ENCODE data around the gene HDAC1.

The HDAC1 gene

DNA sequence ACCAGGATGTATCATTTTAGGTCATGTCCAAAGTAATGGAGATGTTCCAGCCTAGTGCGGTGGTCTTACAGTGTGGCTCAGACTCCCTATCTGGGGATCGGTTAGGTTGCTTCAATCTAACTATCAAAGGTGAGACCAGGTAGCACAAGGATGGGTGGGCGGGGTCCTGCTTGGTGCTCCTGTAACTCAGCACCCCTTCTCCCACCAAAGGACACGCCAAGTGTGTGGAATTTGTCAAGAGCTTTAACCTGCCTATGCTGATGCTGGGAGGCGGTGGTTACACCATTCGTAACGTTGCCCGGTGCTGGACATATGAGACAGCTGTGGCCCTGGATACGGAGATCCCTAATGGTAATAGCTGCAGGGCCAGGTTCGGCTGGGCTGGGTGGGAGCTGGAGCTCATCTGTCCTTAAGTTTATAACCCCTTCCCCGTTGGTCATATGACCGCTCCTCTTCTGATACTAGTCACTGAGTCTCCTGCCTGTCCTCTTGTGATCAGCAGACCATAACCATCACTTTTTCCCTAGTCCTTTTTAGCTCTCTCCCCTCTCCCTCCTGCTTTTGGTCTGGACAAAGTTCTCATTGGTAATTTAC lies 38.8 kb downstream of the HDAC1 start:
- no peak for DNase-seq

GRCh38 chr1:32331549-32331948 lies 39.7 kb downstream of the HDAC1 start:
- DNase-seq, result no peak

DNA sequence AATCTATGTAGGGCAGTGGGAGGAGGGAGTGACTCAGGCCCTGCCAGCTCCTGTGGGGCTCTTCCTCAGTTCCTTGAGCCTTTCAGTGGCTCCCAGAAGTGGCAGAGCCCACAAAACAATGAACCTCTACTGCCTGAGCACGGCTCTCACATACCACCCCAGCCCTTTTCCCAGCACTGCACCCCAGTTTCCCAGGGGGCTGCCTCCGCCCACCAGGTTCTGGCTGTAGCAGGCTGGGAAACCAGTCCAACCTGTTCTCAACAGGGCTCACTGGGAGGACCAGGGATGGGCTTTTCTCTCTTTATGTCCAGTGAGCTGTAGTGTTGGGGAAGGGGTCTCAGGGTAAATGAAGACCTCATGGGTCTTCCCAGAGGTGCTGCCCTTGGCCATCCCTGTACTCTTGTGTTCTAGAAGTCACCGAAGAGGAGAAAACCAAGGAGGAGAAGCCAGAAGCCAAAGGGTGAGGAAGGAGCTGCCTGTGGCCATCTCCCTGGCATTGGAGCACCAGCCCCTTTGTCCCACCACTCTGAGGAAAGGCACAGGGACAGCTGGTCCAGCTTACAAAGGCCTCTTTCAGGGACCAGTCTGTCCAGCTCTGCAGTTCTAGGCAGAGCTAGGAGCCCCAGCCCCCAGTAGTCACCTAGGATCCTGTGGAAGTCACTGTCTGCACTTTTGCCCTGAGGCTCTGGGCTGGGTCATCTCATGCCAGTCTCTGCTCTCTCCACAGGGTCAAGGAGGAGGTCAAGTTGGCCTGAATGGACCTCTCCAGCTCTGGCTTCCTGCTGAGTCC lies 40.6 kb downstream of the HDAC1 start:
- no peak for DNase-seq

DNA sequence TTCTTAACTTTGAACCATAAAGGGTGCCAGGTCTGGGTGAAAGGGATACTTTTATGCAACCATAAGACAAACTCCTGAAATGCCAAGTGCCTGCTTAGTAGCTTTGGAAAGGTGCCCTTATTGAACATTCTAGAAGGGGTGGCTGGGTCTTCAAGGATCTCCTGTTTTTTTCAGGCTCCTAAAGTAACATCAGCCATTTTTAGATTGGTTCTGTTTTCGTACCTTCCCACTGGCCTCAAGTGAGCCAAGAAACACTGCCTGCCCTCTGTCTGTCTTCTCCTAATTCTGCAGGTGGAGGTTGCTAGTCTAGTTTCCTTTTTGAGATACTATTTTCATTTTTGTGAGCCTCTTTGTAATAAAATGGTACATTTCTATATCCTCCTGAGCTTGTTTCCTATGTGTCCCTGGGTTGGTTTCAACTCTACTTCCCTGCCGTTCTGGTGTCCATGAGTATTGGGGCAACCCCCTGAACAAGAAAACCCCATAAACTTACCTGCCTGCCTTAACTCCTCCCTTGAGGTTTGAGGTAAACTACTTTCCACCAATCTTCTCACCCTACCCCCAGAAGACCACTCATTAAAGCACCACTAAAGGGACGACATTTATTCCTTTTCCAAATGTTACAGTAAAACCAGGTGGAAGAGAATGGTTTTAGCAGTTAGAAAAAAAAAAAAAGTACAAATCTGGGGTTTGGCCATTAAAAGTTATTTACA lies 41.5 kb downstream of the HDAC1 start:
- DNase-seq, result no peak

DNA sequence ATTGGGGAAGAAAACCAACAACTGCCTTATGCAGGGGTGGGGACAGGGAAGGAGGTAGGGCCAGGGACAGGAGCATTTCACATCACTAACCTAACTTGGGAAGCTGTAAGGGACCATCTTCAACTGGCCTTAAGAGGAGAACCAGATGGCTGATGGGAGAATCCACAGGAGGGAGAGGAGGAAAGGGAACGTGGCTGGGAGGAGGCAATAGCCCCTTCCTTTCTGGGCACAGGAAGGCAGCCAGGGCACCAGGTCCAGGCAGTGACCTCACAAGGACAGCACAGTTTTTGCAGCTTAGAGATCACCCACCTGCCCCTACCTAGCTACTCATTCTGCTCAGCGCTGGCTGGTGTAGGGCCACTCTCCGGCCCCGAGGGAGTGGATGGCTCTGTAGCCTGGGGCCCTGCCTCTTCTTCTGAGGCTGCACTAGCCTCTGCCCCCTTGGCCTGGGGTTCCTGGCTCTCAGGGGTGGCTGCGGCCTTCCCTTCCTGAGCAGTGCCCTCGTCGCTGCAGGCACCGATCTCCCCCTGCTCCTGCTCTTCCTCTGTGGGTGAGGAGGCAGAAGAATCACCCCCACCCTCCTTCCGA lies 42.5 kb downstream of the HDAC1 start:
- no peak for DNase-seq

DNA sequence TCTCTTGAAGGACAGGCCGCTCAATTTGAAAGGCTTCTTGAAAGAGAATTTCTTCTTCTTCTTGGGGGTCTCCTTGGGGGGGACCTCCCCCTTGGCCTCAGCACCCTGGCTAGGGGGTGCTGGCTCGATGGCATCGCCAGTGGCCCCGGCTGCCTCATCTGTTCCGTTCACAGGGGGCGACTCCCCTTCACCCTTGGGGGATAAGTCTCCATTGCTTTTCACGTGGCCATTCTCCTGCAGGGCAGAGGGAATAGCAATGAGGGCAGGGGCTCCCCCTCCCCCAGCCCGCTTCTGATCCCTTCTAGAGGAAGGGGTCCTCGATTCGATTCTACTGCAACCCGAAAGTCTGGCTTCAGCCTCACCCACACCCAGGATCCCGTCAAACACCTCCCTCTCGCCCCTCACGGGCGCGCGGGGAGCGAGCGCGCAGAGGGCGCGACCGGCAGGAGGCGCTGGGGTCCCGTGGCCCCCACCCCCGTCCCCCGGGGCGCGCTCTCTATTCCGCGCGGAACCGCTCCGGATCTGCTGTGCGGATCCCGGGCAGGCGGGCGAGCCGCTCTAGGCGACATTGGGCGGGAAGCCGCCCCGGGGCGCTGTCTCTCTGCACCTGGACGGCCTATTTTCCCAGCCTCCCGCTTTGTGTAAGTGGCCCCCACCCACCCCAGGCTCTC lies 43.1 kb downstream of the HDAC1 start:
- DNase-seq, result peak; percentile 67 to 71

DNA sequence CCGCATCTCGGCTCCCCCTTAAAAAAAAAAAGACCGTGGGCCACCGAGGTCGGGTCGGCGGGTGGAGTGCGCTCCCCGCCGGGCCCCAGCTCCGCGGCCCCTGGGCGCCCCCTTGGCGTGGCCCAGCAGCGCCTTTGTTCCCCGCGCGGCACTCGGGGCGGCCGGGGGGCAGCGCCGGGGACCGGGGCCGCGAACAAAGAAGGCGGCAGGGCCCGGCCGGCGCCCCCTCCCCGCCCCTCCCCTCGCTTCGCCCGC lies 43.6 kb downstream of the HDAC1 start:
- DNase-seq, result no peak

DNA sequence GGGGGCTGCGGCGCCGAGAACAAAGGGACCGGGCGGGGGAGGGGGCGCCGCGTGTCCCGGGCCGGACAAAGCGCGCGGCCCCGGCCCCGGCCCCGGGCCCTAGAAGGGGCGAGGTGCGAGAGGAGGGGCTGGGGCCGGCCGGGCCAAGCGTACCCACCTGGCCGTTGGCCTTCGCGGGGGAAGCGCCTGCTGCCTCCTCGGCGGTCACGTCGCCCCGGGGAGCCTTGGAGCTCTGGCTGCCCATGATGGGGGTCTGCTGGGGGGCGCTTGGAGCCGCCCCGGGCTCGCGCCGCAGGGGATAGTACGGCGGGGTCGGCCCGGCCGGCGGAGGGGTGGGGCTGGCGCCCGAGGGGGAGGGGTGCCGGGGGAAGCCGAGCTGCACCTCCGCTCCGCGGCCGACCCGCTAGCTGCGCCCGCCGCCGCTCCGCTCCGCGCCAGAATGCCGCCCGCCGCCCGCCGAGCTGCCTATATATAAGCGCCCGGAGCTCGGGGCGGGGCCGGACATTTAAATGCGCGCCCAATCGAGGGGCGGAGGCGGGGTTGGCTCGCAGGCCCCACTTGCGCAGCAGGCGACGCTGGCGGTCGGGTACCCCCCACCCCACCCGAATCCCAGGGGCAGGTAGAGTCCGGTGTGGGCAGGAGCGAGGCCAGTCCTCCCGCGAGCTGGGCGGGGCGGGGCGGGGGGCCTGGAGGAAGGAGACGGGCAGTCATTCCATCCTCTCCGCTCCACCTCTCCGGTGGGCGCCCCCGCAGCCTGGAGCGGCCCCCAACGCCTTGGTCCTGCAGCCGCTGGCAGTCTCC lies 44.1 kb downstream of the HDAC1 start, which contains the start of gene MARCKSL1:
Gene MARCKSL1, minus strand, starts transcription at position 444 of the 801 bp plus-strand sequence. Its CDS starts 200 bp downstream, at position 244.
- peak; percentile 88 to 89 for DNase-seq

- no peak for DNase-seq
These were observed 44.7 kb downstream of the HDAC1 start for GRCh38 chr1:32336591-32336932.

DNA sequence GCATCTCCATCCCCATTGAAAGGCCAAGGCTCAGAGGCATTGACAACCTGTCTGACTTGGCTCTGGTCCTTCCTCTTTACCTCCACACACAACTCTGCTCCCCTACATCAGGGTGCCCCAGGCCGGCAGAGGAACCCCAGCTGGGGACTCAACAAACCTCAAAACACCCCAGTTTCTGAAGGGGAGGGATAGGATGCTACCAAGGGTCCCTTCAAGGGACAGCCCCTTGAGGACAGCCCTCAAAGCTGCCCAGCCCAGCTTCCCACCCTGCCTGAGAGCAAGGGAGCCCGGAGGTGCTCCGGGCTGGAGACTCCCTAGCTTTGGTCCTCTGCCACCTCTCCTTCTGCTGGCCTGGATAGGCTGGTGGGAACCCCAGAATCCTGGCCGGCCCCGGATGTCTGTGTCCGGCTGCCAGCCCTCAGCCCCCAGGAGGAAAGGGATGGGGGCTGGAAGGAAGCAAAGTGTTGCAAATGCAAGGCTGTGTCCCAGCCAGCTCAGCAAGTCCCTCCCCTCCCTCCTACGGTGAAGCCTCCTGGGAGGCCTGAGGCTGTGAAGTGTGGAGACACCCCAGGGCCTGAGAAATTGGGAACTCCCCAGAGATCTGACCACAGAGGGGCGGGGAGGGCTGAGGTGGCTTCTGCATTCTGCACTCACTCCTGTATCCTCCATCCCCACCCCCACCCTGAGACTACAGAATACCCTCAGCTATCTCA lies 45.2 kb downstream of the HDAC1 start:
- DNase-seq, result peak; percentile 43 to 51

DNA sequence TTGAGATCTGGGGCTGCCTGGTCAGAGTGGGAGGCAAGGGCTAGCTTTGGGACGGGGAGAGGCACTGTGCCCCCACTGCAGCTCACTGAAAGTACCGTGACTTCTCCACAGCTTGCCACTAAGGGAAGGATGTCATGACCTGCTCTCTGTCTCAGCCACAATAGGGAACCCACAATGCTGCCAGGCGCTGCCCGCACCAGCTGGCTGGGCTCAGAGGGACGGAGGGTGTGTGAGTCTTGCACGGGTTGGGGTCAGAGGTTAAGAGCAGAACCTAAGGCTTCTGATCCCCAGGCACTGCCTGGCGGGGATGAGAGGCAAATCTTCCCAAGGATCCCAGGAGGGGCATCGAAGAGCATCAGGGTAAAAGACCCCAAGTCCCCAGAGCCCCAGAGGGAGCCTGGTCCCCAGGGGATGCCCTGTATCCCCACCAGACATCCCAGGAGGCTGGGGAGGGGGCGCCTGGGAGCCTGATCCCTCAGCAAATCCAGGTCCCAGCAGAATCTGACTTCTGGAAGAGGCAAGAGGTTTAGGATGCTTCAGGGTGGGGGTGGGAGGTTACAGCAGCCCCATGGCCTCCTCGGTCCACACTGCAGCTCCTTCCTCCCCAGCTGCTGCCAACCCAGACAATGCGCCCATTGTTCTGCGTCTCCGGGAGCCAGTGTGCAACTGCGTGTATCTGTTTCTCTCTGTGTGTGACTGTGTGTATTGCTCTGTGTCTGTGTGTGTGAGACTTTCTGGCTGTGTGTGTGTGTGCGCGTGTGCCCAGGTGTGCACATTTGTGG lies 46.2 kb downstream of the HDAC1 start:
- no peak for DNase-seq

DNA sequence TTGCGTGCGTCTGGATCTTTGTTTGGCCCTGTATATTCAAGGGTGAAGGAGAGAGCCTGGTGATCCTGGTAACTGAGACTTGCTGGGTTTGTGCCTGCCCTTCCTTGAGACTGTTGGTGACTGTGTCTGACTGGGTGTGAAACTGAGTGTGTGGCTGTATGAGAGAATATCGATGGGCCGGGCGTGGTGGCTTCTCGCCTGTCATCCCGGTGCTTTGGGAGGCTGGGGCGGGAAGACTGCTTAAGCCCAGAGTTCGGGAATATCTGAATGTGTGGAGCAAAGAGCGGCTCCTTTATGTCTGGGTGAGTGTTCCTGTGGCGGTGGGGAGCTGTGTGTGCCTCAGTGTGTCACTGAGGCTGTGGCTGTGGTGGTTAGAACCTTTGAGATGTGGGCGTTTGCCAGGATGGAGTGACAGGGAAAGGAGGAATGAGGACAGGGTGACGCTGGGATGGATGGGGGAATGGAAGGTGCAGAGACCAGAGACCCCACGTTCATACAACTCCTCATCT lies 46.8 kb downstream of the HDAC1 start:
- DNase-seq, result no peak

DNA sequence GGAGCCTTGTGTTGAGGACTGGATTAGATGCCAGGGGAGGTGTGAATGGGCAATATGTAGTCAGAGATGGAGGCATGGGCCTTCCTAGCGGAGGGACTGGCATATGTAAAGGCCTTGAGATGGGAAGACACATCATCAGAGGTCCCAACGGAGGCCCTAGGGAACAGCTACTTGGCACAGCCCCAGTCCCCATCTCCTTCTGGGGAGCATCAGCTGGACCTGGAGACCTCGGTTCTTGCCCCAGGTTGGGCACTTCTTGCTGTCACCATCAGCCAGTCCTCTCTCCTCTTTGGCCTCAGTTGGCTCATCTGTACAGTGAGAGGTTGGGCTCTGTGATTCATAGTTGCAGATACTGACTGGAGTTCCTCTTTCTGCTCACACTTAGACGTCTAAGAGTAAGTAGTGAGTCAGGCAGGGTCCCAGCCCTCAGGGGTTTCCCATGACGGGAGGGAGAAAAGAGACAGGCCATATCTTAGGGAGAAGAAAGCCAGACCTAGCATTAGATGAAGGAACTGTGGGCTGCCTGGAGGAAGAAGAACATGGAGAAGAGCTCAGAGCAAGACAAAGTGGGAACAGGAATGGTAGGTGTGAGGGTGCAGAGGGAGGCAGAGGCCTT lies 47.6 kb downstream of the HDAC1 start:
- DNase-seq, result peak in 1 of 2 donors; percentile 15

GRCh38 chr1:32341186-32341757 lies 49.4 kb downstream of the HDAC1 start:
- DNase-seq, result no peak

DNA sequence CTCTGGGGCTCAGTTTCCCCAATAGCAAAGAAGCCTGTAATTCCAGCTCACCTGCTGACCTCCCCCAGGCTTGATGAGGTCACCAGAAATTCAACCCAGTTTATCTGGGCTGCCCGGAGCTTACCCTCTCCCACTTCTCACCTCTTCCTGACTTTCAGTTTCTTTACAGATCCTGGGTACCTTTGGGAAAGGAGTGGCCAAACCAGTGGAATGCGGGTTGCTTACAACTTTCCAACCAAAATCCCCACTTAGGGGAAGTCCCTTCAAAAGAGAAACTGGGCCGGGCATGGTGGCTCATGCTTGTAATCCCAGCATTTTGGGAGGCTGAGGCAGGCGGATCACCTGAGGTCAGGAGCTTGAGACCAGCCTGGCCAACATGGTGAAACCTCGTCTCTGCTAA lies 50.1 kb downstream of the HDAC1 start:
- no peak for DNase-seq

- DNase-seq, result no peak
These were observed 50.8 kb downstream of the HDAC1 start for GRCh38 chr1:32342704-32343103.

- DNase-seq, result no peak
These were observed 53.5 kb downstream of the HDAC1 start for GRCh38 chr1:32345289-32345827.

DNA sequence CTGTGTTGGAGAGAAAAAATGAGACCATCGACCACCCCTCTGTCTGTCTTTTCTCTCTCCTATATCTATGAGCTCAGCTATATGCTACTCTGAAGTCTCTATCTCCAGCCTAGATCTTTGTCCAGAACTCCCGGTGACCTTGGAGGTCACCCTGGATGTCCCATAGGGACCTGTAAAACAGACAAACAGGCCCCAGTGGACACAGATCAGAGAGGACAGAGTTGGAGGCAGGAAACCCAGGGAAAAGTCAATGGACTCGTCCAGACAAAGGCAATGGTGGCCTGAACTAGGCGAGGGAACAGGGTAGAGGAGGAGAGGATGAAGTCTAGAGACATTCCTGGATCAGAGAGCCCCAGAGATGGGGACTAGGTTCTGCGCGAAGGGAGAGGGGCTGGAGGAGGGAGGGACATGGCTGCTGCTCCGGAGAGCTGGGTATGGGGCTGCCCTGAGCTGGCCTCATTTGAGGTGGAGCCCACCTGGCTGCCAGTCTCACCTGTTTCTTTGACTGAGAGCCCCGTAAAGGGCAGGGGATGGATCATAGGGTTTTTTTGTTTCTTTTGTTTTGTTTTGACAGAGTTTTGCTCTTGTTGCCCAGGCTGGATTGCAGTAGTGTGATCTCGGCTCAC lies 54.8 kb downstream of the HDAC1 start:
- DNase-seq, result no peak

DNA sequence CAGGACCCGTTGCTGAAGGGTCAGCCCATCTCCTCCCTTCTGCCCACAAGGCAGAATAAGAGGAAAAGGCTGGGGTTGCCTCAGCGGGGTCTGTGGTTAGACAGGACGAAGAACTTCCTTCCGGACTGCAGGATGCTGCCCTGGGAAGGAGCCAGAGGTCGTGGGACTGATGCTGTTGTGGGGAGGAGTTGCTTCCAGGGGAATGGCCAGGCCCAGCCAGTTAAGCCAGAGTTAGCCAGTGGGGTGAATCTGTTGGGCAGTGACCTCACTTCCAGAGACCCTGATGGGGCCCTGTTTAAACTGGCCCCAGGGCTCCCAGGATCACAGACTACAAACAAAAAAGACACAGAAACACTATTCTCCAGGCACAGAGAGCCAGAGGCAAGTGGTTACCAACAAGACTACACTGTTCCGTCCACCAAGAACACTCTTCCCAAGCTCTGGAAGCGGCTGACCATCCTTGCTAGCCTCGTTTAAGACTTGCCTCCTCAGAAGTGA lies 57.4 kb downstream of the HDAC1 start:
- DNase-seq, result no peak

Measured in activated CD4-positive, alpha-beta T cell treated with anti-CD3 and anti-CD28 coated beads for 4 hours (primary cell).